Pancreas (tissue), 10 donors: ENCODE measurements around the gene IGLL5. TPM values are rescaled to one million over a fixed set of nuclear protein-coding genes. Genes with fewer than 3 reads are reported as not detected.

Experiments used
- ATAC-seq, 4 donors: fragments of 200-7000 bp; cut with Tn5 transposase; one replicate each; pipeline versions ENCODE4 v1.8.0 to v1.9.1; 2020; ENCODE audit warnings: mild to moderate bottlenecking in 4 of 4, moderate library complexity in 4 of 4
- DNase-seq, 6 donors: peaks; one replicate each; pipeline ENCODE4 v3.0.0-alpha.2; 2020
- FAIRE-seq: peaks from 2 replicates; lab custom pipeline; 2012; peaks lifted over from hg19 to GRCh38; lab: Jason Lieb, UNC
- H3K27ac ChIP-seq, 4 donors: fragments of 200-600 bp; sonication (generic); 1 replicate in 3 of 4; 2 replicates in 1 of 4; pipeline versions ENCODE4 v1.5.0 to v1.8.0; 2020
- H3K27me3 ChIP-seq, 4 donors: fragments of 200-600 bp; one replicate each; pipeline ENCODE4 v1.8.0; 2021
- H3K36me3 ChIP-seq, 3 donors: fragments of 200-600 bp; sonication (generic) in 1 of 3; one replicate each; pipeline versions ENCODE4 v1.5.0 to v1.8.0; 2020 to 2021
- H3K4me1 ChIP-seq, 3 donors: fragments of 200-600 bp; one replicate each; pipeline ENCODE4 v1.8.0; 2021
- H3K4me3 ChIP-seq, 4 donors: fragments of 200-600 bp; sonication (generic) in 2 of 4; one replicate each; pipeline versions ENCODE4 v1.5.0 to v1.8.0; 2020 to 2021
- H3K9me3 ChIP-seq, 4 donors: fragments of 200-600 bp; one replicate each; pipeline ENCODE4 v1.8.0; 2021
- CTCF ChIP-seq, 4 donors: fragments of 200-600 bp; sonication (generic) in 3 of 4; IDR thresholded peaks; one replicate each; pipeline versions ENCODE4 v1.5.0 to v1.8.0; 2021; ENCODE audit warnings: antibody characterized with exemption in 4 of 4
- WGBS, 2 donors: extraction: QIAGEN DNeasy Blood & Tissue Kit; methylation state at CpG; one replicate each; pipeline ENCODE4 v1.1.7; 2013; 5-methylcytosine and 5-hydroxymethylcytosine counted together
- intact Hi-C, 3 donors: fragments of 100-400 bp; cut with DNase I; formaldehyde crosslinking; loops; one replicate each; pipeline versions ENCODE4 v1.11.1 to v1.14.2; 2022
- polyA plus RNA-seq, 2 donors: library from polyadenylated mRNA; stranded (reverse); fragments of 200-250 nt; gene quantifications; one replicate each; pipeline ENCODE4 v1.2.3, GENCODE V29; 2013
- total RNA-seq, 6 donors: library from RNA; stranded (reverse); fragmentation: NEBNext Ultra II Directional in 4 of 6; extraction: Animal tissue kit (Norgen Biotek cat#: 25700) in 4 of 6; gene quantifications; one replicate each; pipeline versions ENCODE4 v1.2.1 to v1.2.4, GENCODE V29; 2021 to 2023
- donor health status: healthy with polysubstance abuse.
- donor health status: DM: no; HTN: no; CAD: no; lungs with moderate emphysema.
- donor health status: DM: no; HTN: no; CAD: no.
- donor health status: control.
- donor health status: control.
- donor health status: Bipolar disorder and iron deficiency.
- donor health status: DM: yes; HTN: yes; CAD: no.
- donor health status: DM: no; HTN: no; CAD: no.
- donor health status: DM: no; HTN: no; CAD: no.
- donor health status: DM: yes; HTN: yes; CAD: no.

Gene IGLL5
- total and polyA plus RNA-seq, 8 donors: 0.23 to 26.3 (median 0.72) TPM; not detected in 3

GRCh38 chr22:22916215-22916951 is 28.8 kb downstream of the IGLL5 start:
- H3K27me3 ChIP-seq: no peaks in the 10 kb centered on the region
- no peak overlapping the region for H3K4me3 ChIP-seq
- no peak overlapping the region for H3K27ac ChIP-seq
- no peak for TF ChIP-seq CTCF (IDR thresholded peaks at IDR 0.05)
- WGBS, 2 donors: 63 to 71% methylated on average over 10 of the region's 10 CpGs
- DNase-seq: no peak
- H3K4me1 ChIP-seq: no peaks in the 10 kb centered on the region
- H3K36me3 ChIP-seq: no peaks in the 10 kb centered on the region
- intact Hi-C loops: no loop called here
- no peak for FAIRE-seq
- H3K9me3 ChIP-seq: no peaks in the 10 kb centered on the region
- ATAC-seq: no peak

GRCh38 chr22:22916952-22917290 is 29.3 kb downstream of the IGLL5 start:
- intact Hi-C loops: no loop called here

GRCh38 chr22:22917377-22917776 is 29.8 kb downstream of the IGLL5 start:
- no peak for FAIRE-seq
- Histone ChIP-seq H3K4me3 (no peak overlapping the region), H3K4me1 (no peaks in the 10 kb centered on the region), H3K27me3 (no peaks in the 10 kb centered on the region), H3K36me3 (no peaks in the 10 kb centered on the region), H3K27ac (no peak overlapping the region), H3K9me3 (no peaks in the 10 kb centered on the region)
- 81 to 89% methylated on average over 4 of the region's 4 CpGs for WGBS, 2 donors
- no peak for TF ChIP-seq CTCF (IDR thresholded peaks at IDR 0.05)
- intact Hi-C loops: no loop called here
- no peak for DNase-seq
- no peak for ATAC-seq

More at GRCh38 chr22:22916952-22917290, 29.3 kb downstream of the IGLL5 start:
- DNase-seq: no peak
- TF ChIP-seq CTCF (IDR thresholded peaks at IDR 0.05): no peak
- Histone ChIP-seq H3K4me1 (no peaks in the 10 kb centered on the region), H3K4me3 (no peak overlapping the region), H3K36me3 (no peaks in the 10 kb centered on the region), H3K9me3 (no peaks in the 10 kb centered on the region), H3K27me3 (no peaks in the 10 kb centered on the region), H3K27ac (no peak overlapping the region)
- WGBS, 2 donors: 81 to 94% methylated on average over 3 of the region's 3 CpGs
- no peak for ATAC-seq
- no peak for FAIRE-seq

- H3K4me1 ChIP-seq: no peaks in the 10 kb centered on the region
- no peaks in the 10 kb centered on the region for H3K9me3 ChIP-seq
- intact Hi-C loops: no loop called here
- DNase-seq (no peak), FAIRE-seq (no peak), ATAC-seq (no peak)
- H3K4me3 ChIP-seq: no peak overlapping the region
- no peaks in the 10 kb centered on the region for H3K36me3 ChIP-seq
- H3K27ac ChIP-seq: no peak overlapping the region
- no peaks in the 10 kb centered on the region for H3K27me3 ChIP-seq
- 59 to 65% methylated on average over 7 of the region's 7 CpGs for WGBS, 2 donors
- no peak for TF ChIP-seq CTCF (IDR thresholded peaks at IDR 0.05)
These were observed 30.8 kb downstream of the IGLL5 start for GRCh38 chr22:22918297-22918965.

GRCh38 chr22:22919041-22919440 is 31.4 kb downstream of the IGLL5 start:
- ATAC-seq: no peak
- WGBS, 2 donors: 72 to 75% methylated on average over 7 of the region's 7 CpGs
- intact Hi-C loops: no loop called here
- TF ChIP-seq CTCF (IDR thresholded peaks at IDR 0.05): no peak
- Histone ChIP-seq H3K9me3 (no peaks in the 10 kb centered on the region), H3K36me3 (no peaks in the 10 kb centered on the region), H3K4me3 (no peak overlapping the region), H3K27ac (no peak overlapping the region), H3K4me1 (no peaks in the 10 kb centered on the region), H3K27me3 (no peaks in the 10 kb centered on the region)
- no peak for FAIRE-seq
- DNase-seq: no peak
